GM19468 (cell line): ENCODE measurements around the gene RBM17.

Experiments
- ATAC-seq: cut with Tn5 transposase; IDR thresholded peaks from one replicate; pipeline ENCODE4 v1.9.1; 2021; ENCODE audit warnings: mild to moderate bottlenecking, moderate library complexity, moderate number of reproducible peaks; ENCODE audit not compliant: unreplicated experiment; ENCODE audit errors: extremely low read depth

RBM17 gene

GRCh38 chr10:6074489-6075301, 14.1 kb upstream of the RBM17 start:
- no peak for ATAC-seq

GRCh38 chr10:6077071-6077675, 11.7 kb upstream of the RBM17 start:
- no peak for ATAC-seq

- ATAC-seq = no peak
Observed at GRCh38 chr10:6079044-6079443, 9.8 kb upstream of the RBM17 start.

- no peak for ATAC-seq
Observed at GRCh38 chr10:6080417-6080973, 8.3 kb upstream of the RBM17 start.

GRCh38 chr10:6082496-6083395, 6.1 kb upstream of the RBM17 start:
- ATAC-seq = no peak

GRCh38 chr10:6083523-6084475, 5.0 kb upstream of the RBM17 start:
- no peak for ATAC-seq

- peak; percentile 35 for ATAC-seq
Observed at GRCh38 chr10:6086375-6087233, 2.2 kb upstream of the RBM17 start.

- no peak for ATAC-seq
Observed at GRCh38 chr10:6089334-6090219, 743 bp downstream of the RBM17 start.

GRCh38 chr10:6091630-6092029, 2.8 kb downstream of the RBM17 start:
- no peak for ATAC-seq

- no peak for ATAC-seq
Observed at GRCh38 chr10:6092731-6093130, 3.9 kb downstream of the RBM17 start.

GRCh38 chr10:6095810-6096570, 7.2 kb downstream of the RBM17 start:
- ATAC-seq = no peak

GRCh38 chr10:6097063-6097462, 8.2 kb downstream of the RBM17 start:
- ATAC-seq = no peak

- ATAC-seq = no peak
Observed at GRCh38 chr10:6098156-6098555, 9.3 kb downstream of the RBM17 start.

GRCh38 chr10:6100370-6100769, 11.5 kb downstream of the RBM17 start:
- ATAC-seq = no peak

GRCh38 chr10:6101181-6101580, 12.3 kb downstream of the RBM17 start:
- ATAC-seq = peak; percentile 57

- no peak for ATAC-seq
Observed at GRCh38 chr10:6102128-6102527, 13.3 kb downstream of the RBM17 start.

- ATAC-seq = no peak
Observed at GRCh38 chr10:6103591-6103990, 14.8 kb downstream of the RBM17 start.
